Colon (tissue), 2 donors: ENCODE data around the gene CD226.
"Not testable (repeated sequence)": the region's sequence is repeated elsewhere in the genome, so short reads cannot be mapped to it uniquely, and the experiment has no call there.

ENCODE experiments used
- FAIRE-seq: peaks from 2 replicates; lab custom pipeline; 2012; peaks lifted over from hg19 to GRCh38; lab: Jason Lieb, UNC
- donor health status: control.
- donor health status: control.

CD226 gene

GRCh38 chr18:69908838-69909237 is 38.8 kb downstream of the CD226 start:
- FAIRE-seq: no peak

DNA sequence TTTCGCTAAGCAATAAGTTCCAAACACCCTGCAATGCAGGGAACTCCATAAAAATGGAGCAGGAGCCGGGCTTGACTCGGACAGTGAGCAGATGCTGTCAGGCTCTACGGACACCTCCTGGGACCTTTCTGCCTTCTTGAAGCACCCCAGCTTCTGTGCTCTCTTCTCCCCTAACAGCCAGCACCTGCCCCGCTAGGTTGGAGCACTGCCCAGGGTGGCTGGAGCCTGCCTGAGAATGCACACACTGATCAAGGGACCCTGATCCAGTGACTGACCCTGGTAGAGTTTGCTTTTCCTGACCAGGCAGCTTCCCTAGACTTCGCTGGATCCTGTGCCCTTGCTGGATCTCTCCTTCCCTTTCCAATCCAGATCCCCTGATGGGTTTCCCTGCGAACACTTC is 40.9 kb downstream of the CD226 start:
- FAIRE-seq: no peak

- no peak for FAIRE-seq
Observed at GRCh38 chr18:69900941-69901340, 46.7 kb downstream of the CD226 start.

- not testable (repeated sequence) for FAIRE-seq
Observed at GRCh38 chr18:69899154-69899923, 48.3 kb downstream of the CD226 start.

DNA sequence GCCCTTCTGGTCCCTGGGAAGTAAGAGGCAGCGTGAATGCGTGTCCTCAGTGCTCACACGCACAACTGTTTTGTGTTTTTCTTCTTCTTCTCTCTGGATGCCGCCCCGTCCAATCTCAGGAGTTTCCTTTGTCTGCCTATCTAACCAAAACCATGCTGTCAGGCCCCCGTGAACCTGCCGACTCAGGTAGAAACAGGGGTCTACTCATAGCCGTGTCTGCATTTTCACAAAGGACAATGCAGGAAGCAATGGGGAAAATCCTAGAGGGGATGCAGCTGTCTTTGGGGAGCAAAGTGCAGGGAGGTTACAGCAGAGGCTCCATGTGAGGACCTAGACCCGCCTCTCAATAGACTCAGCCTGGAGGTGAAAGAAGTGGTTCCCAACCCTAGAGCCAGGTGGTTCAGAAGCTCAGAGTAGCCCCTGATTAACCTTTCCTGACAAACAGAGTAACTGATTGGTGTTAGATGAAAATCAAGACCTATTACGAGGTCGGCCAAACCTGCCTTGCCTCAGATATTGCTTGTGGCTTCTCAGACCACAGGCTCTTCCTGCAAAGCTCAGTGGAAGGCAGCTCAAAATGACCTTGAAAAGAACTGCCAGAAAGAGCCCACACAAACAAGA is 49.3 kb downstream of the CD226 start:
- FAIRE-seq: no peak

DNA sequence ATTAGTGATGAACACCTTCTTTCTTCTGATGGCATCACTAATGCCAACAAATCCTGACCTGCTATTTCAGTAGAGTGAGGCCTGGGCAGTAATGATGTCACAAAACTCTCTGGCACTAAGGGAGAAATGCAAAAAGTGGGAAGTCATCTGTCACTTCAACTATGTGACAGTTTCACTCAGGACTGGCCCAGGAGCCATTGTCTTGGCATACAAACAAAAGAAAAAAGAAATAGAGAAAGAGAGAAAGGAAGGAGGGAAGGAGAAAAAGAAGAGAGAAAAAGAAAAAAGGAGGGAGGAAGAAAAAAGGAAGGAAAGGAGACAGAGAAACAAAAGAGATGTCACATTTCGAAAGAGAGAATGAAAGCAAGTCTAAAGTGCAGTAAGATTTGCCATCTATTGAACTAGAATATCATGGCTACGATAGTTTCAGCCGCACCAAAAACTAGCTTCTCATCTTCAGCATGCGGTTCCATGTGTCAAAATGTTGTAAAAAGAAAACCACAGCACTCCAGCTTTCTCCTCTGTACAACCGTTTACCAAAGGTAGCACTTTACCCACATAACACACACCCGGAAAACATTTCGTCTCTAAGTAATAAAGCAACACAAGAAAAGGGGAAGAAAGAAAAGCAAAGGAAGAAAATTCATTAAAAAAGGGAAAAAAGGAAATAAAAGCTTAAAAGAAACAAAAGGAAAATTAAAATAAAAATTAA is 50.1 kb downstream of the CD226 start:
- FAIRE-seq: no peak

- FAIRE-seq: no peak
Observed at GRCh38 chr18:69895066-69896047, 52.3 kb downstream of the CD226 start.

- FAIRE-seq: no peak
Observed at GRCh38 chr18:69894467-69894866, 53.2 kb downstream of the CD226 start.

- no peak for FAIRE-seq
Observed at GRCh38 chr18:69890558-69890957, 57.1 kb downstream of the CD226 start.

- no peak for FAIRE-seq
Observed at GRCh38 chr18:69889009-69889408, 58.7 kb downstream of the CD226 start.

DNA sequence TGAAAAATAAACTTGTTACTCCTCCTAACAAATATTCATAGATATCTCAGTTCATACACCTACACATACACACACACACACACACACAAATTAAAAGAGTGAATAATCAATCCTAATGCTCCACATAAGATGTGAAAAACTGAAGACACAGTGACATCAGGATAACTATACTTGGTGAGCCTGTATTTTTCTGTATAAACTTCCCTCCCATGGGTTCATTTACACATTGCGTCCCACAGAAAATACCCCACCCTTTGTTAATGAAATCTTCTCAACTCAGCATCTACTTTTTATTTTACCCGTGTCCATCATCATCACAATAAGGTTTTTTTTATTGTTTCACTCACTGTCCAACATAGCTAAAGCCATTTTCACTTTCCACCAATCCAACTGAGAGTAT is 60.4 kb downstream of the CD226 start:
- FAIRE-seq: no peak

DNA sequence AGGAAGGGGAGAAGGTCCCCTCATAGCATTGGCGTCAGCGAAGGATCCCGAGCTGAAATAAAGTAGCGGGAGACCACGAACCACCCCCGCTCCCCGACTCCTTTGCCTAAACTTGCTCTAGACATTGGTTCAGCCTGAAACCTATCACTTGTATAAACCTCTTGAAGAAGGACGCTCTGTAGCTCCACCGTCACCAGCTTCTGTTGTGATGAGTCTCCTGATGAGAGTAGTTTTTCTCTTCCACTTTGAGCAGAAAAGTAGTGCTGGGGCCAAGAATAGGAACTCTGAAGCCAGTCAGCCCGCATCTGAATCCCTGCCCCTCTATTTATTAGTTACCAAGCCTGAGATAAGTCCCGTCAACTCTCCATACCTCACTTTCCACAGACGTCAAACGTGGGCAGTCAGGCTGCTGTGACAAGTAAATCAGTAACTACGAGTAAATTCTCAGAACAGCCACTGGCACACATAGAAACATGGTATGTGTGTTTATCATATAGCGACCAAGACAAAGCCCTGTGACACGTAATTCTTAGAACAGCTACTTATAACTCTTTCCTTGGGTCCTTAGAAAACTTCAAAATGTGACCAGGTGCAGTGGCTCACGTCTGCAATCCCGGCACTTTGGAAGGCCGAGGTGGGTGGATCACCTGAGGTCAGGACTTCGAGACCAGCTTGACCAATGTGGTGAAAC is 61.7 kb downstream of the CD226 start:
- no peak for FAIRE-seq

DNA sequence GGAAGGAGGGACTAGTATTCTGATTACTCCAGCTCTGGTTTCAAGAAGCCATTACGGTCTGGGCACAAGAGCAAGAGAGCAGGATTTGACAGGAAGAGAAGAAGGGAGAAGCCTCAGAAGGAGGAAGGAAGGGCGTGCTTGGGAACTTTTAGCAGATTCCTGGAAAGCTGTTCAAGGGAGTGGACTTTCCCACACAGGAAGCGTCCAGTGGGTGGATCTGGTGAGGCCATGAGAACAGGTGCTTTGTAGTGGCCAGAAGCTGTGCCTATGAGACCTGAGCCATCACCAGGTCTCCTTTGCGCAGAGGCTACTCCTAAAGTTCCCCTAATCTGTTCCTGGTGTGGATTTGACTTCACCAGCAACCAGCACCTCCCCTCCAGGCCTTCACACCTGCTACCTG is 62.3 kb downstream of the CD226 start:
- no peak for FAIRE-seq

- no peak for FAIRE-seq
Observed at GRCh38 chr18:69883781-69884180, 63.9 kb downstream of the CD226 start.

DNA sequence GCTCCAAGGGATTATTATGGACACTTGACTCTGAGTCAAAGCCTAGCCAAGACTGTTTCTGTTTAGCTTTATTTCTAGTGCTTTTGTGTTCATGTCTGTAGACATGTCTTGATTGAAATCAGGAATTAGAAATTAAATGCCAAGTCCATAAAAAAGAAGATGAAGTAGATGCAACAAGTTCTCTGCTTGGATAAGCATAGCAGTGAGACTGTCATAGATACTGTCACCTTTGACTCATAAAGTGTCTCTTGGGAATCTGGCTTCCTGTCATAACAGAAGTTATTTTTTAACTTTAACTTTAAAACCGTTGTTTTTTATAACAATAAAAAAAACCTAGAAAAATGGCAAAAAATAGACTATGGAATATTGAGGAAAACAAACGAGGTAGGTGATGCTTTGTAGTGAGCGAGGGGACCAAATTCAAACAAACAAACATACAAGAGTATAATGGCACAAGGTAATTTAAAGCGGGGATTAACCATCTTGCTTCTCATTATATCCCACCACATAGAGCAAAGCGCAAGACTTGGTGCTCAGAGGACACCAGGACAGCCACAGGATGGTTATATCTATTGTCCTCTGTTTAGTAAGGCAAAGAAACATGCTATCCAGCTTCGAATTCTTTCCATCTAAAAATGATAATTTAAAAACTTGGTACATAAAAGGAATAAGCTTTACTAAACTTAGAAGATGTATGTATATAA is 64.6 kb downstream of the CD226 start:
- FAIRE-seq: no peak

DNA sequence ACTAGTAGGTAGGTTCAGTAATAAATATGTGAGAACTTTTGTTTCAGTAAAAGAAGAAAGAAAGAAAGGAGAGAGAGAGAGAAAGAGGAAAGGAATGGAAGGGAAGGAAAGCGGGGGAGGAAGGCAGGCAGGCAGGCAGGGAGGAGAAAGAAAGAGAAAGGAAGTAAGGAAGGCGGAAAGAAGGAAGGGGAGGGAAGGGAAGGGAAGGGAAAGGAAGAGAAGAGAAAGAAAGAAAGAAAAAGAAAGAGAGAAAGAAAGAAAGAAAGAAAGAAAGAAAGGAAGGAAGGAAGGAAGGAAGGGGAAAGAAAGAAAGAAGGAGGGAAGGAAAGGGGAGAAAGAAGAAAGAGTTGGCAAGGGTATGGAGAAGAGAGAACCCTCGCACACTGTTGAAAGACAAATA is 67.6 kb downstream of the CD226 start:
- no peak for FAIRE-seq

DNA sequence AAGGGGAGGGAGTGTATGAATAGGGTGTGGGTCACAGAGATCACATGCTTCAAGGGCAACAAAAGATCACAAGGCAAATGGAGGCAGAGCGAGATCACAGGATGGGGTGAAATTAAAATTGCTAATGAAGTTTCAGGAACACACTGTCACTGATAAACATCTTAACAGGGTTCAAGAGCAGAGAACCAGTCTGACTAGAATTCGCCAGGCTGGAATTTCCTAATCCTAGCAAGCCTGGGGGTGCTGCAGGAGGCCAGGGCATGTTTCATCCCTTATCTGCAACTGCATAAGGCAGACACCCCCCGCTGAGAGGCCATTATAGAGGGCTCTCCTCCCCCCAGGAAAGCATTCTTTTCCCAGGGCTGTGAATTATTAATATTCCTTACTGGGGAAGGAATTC is 68.6 kb downstream of the CD226 start:
- not testable (repeated sequence) for FAIRE-seq

DNA sequence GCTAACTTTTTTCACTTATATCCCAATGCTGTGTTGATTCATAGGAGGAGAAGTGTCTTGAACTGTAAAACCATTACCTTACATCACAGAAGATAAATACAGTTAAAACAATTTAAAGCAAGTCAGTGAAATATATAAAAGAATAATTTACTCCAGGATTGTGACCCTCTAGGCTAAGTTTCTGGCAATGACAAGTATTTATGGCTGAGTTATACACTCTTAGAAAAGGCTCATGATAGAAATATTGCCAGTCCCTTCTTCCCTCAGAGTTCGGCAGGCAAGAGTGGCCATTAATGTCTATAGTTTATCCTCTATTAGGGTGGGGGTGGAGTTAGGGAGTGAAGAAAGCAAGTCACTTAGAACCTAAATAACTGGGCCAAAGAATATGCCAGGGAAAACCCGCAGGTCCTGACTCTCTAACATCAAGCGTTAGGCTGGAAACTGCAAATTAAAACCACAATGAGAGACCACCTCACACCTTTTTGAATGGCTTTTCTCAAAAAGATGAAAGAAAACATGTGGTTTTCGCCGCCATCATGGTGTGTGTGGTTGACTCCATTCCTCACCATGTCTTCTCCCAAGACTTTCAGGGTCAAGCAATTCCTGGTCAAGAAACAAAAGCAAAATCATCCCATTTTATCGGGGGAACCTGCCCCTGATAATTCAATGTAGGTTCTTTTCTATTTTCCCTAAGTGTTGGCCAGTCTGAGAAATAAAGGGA is 69.3 kb downstream of the CD226 start:
- no peak for FAIRE-seq

DNA sequence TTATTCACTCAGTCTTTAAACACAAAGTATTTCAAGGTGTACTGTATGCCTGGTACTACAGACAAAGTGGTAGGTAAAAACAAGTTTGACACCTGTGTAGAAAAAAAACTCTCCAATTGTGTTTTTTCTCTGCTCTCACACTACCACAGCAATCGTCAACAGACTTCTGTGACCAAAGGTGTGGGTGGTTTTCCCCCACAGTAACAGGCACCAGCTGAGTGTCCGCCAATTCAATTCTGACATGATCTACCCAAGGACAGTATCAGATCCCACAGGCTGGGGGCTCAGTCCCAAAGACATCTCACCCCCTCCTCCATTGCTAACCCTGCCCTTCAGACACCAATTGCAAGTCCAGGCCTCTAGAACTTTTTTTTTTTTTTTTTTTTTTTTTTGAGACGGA is 71.2 kb downstream of the CD226 start:
- FAIRE-seq: no peak

DNA sequence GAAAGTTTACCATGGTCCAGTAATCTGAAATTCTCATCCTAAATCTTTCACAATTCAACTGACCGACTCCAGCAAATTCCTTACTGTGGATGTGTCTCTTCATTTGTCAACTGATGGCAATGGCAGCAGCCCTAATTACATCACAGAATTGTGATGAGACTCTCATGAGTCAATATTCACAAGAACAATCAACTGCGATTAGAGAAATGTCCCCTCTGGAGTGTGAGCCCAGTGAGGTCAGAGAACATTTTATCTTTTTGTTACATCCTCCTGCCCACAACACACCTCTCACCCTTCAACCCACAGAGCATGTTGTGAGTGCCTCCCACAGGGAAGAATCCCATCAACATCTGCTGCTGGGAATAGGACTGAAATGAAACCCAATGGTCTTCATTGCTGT is 73.6 kb downstream of the CD226 start:
- no peak for FAIRE-seq
